GM12878 (cell line): Measurements from ENCODE around the gene SHFL. TPM values are rescaled to one million over a fixed set of nuclear protein-coding genes. Genes with fewer than 3 reads are reported as not detected.

ENCODE experiments used
- FOS ChIP-seq: IDR thresholded peaks from 3 replicates; pipeline ENCODE4 v1.6.1; 2011; ENCODE audit warnings: borderline replicate concordance; ENCODE audit not compliant: insufficient read length; ENCODE audit errors: extremely low read depth
- FOXK2 ChIP-seq: fragments of 450-650 bp; IDR thresholded peaks from 2 replicates; pipeline ENCODE4 v1.6.1; 2017; ENCODE audit warnings: mild to moderate bottlenecking, moderate library complexity
- HCFC1 ChIP-seq: fragments of 150-350 bp; IDR thresholded peaks from 2 replicates; pipeline ENCODE4 v1.6.1; 2014; ENCODE audit warnings: low read length
- MXI1 ChIP-seq: fragments of 150-350 bp; IDR thresholded peaks from 2 replicates; pipeline ENCODE4 v1.6.1; 2011; ENCODE audit warnings: low read depth, mild to moderate bottlenecking, inconsistent platforms, low read length, improper control_type of control experiment
- SIX5 ChIP-seq: IDR thresholded peaks from 2 replicates; pipeline ENCODE4 v1.6.1; 2011; ENCODE audit warnings: mild to moderate bottlenecking, low read depth, low read length, moderate library complexity; ENCODE audit not compliant: severe bottlenecking
- SMAD5 ChIP-seq: IDR thresholded peaks from 2 replicates; pipeline ENCODE4 v1.6.1; 2016; ENCODE audit warnings: antibody characterized with exemption, low read depth
- SMC3 ChIP-seq: IDR thresholded peaks from 2 replicates; pipeline ENCODE4 v1.6.1; 2011; ENCODE audit warnings: low read length, improper control_type of control experiment, borderline replicate concordance
- SREBF1 ChIP-seq: IDR thresholded peaks from 2 replicates; pipeline ENCODE4 v1.6.1; 2012; ENCODE audit warnings: mild to moderate bottlenecking, low read length
- SREBF2 ChIP-seq: IDR thresholded peaks from 2 replicates; pipeline ENCODE4 v1.6.1; 2012; ENCODE audit warnings: mild to moderate bottlenecking, low read length
- TAF1 ChIP-seq: IDR thresholded peaks from 2 replicates; pipeline ENCODE4 v1.6.1; 2011; ENCODE audit warnings: mild to moderate bottlenecking, low read depth, low read length, borderline replicate concordance
- TCF12 ChIP-seq: IDR thresholded peaks from 2 replicates; pipeline ENCODE4 v1.6.1; 2011; ENCODE audit warnings: low read depth, mild to moderate bottlenecking, low read length
- ZNF207 ChIP-seq: fragments of 450-650 bp; IDR thresholded peaks from 2 replicates; pipeline ENCODE4 v1.6.1; 2014; ENCODE audit warnings: antibody characterized with exemption, mild to moderate bottlenecking, borderline replicate concordance
- ZNF24 ChIP-seq: fragments of 450-650 bp; IDR thresholded peaks from 2 replicates; pipeline ENCODE4 v1.6.1; 2017; ENCODE audit warnings: antibody characterized with exemption, mild to moderate bottlenecking
- ZNF384 ChIP-seq: IDR thresholded peaks from 2 replicates; pipeline ENCODE4 v1.6.1; 2012; ENCODE audit warnings: low read depth, mild to moderate bottlenecking, low read length, improper control_type of control experiment, borderline replicate concordance
- ZSCAN29 ChIP-seq: fragments of 450-650 bp; IDR thresholded peaks from 2 replicates; pipeline ENCODE4 v1.6.1; 2017; ENCODE audit warnings: mild to moderate bottlenecking, moderate library complexity
- polyA plus RNA-seq, 11 experiments: library from polyadenylated mRNA; depleted of rRNA in 4 of 11; unstranded in 6 of 11; stranded (reverse) in 5 of 11; fragments of >200 nt; fragmentation: Nextera tagmentation in 4 of 11; fragmentation: Illumina TruSeq in 1 of 11; extraction: Ambion mirVana in 4 of 11; extraction: Trizol in 1 of 11; gene quantifications; 1 replicate in 1 of 11; 2 replicates in 10 of 11; pipeline versions ENCODE4 v1.2.1 to v1.2.3, GENCODE V29; 2011 to 2016; ENCODE audit warnings: inconsistent platforms in 2 of 11, missing spikeins in 2 of 11, low read depth in 1 of 11
- total RNA-seq, 4 experiments: library from RNA; depleted of rRNA in 3 of 4; stranded (reverse); fragments of >200 nt in 3 of 4; fragmentation: Illumina TruSeq in 1 of 4; extraction: Trizol in 1 of 4; gene quantifications; 2 replicates each; pipeline versions ENCODE4 v1.2.1 to v1.2.3, GENCODE V29; 2013 to 2021
- TF ChIP-seq, protein P1 (sequence below): fragments of 450-650 bp; IDR thresholded peaks from 2 replicates; pipeline ENCODE4 v1.6.1; 2017; ENCODE audit warnings: mild to moderate bottlenecking, moderate library complexity
- TF ChIP-seq, protein P2 (sequence below): fragments of 450-650 bp; IDR thresholded peaks from 2 replicates; pipeline ENCODE4 v1.6.1; 2017; ENCODE audit warnings: low read depth, mild to moderate bottlenecking, moderate library complexity
- TF ChIP-seq, protein P3 (sequence below): fragments of 450-650 bp; conservative IDR thresholded peaks from 2 replicates; pipeline ENCODE4 v1.6.1; 2017; ENCODE audit warnings: mild to moderate bottlenecking, moderate library complexity
- TF ChIP-seq, protein P4 (sequence below): fragments of 450-650 bp; IDR thresholded peaks from 2 replicates; pipeline ENCODE4 v1.6.1; 2018; ENCODE audit warnings: mild to moderate bottlenecking, low read depth, moderate library complexity; ENCODE audit not compliant: partially characterized antibody

The SHFL gene
- total and polyA plus RNA-seq, 10 of the 15 experiments (the other 5 are each of a cell fraction or from before 2014, with no cell fraction given) = 8.0 to 83.8 (median 40.7) TPM

DNA sequence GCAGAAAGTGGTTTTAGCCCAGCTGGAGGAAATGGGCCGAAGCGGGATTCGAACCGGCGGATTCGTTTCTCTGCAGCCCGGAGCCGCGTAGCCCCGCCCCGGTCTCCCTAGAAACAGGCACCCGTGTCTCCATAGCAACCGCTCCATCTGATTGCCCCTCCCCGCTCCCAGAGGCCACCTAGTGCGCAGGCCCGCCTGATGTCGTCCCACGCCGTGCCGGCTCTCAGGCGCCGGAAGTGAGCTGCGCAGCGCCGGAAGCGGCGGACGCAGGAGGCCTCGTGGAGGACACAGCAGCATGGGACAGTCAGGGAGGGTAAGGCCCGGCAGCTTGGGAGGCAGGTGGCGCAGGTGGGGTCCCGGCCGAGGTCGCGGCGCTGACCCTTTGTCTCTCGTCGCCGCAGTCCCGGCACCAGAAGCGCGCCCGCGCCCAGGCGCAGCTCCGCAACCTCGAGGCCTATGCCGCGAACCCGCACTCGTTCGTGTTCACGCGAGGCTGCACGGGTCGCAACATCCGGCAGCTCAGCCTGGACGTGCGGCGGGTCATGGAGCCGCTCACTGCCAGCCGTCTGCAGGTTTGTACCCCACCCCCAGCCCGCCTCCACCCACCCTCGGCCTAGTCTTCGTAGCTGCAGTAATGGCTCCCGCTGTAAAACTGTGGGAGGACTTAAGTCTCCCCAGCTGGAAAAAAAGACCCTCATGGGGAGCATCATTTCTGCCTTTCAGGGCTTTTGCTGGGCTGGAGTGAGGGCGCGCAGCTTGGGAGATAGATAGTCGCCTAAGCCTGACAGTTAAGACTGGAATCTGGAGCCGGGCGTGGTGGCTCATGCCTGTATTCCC lies 20.2 kb downstream of the SHFL start, which contains the start of gene PPAN (continued):
- peak; percentile 99 for TF ChIP-seq MXI1
- TF ChIP-seq TAF1 = peak; percentile 85; the same call in 1 of the 2 replicates
- TF ChIP-seq, protein P1, sequence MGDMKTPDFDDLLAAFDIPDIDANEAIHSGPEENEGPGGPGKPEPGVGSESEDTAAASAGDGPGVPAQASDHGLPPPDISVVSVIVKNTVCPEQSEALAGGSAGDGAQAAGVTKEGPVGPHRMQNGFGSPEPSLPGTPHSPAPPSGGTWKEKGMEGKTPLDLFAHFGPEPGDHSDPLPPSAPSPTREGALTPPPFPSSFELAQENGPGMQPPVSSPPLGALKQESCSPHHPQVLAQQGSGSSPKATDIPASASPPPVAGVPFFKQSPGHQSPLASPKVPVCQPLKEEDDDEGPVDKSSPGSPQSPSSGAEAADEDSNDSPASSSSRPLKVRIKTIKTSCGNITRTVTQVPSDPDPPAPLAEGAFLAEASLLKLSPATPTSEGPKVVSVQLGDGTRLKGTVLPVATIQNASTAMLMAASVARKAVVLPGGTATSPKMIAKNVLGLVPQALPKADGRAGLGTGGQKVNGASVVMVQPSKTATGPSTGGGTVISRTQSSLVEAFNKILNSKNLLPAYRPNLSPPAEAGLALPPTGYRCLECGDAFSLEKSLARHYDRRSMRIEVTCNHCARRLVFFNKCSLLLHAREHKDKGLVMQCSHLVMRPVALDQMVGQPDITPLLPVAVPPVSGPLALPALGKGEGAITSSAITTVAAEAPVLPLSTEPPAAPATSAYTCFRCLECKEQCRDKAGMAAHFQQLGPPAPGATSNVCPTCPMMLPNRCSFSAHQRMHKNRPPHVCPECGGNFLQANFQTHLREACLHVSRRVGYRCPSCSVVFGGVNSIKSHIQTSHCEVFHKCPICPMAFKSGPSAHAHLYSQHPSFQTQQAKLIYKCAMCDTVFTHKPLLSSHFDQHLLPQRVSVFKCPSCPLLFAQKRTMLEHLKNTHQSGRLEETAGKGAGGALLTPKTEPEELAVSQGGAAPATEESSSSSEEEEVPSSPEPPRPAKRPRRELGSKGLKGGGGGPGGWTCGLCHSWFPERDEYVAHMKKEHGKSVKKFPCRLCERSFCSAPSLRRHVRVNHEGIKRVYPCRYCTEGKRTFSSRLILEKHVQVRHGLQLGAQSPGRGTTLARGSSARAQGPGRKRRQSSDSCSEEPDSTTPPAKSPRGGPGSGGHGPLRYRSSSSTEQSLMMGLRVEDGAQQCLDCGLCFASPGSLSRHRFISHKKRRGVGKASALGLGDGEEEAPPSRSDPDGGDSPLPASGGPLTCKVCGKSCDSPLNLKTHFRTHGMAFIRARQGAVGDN = peak; percentile 97
- no peak; the same call in 1 of the 2 replicates for TF ChIP-seq FOXK2
- TF ChIP-seq, protein P2, sequence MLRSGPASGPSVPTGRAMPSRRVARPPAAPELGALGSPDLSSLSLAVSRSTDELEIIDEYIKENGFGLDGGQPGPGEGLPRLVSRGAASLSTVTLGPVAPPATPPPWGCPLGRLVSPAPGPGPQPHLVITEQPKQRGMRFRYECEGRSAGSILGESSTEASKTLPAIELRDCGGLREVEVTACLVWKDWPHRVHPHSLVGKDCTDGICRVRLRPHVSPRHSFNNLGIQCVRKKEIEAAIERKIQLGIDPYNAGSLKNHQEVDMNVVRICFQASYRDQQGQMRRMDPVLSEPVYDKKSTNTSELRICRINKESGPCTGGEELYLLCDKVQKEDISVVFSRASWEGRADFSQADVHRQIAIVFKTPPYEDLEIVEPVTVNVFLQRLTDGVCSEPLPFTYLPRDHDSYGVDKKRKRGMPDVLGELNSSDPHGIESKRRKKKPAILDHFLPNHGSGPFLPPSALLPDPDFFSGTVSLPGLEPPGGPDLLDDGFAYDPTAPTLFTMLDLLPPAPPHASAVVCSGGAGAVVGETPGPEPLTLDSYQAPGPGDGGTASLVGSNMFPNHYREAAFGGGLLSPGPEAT = peak; percentile 7; the same call in 1 of the 2 replicates
- 0 out of 2 replicates have a peak, but pooled peaks have one; percentile 15 for TF ChIP-seq SMC3
- TF ChIP-seq, protein P3, sequence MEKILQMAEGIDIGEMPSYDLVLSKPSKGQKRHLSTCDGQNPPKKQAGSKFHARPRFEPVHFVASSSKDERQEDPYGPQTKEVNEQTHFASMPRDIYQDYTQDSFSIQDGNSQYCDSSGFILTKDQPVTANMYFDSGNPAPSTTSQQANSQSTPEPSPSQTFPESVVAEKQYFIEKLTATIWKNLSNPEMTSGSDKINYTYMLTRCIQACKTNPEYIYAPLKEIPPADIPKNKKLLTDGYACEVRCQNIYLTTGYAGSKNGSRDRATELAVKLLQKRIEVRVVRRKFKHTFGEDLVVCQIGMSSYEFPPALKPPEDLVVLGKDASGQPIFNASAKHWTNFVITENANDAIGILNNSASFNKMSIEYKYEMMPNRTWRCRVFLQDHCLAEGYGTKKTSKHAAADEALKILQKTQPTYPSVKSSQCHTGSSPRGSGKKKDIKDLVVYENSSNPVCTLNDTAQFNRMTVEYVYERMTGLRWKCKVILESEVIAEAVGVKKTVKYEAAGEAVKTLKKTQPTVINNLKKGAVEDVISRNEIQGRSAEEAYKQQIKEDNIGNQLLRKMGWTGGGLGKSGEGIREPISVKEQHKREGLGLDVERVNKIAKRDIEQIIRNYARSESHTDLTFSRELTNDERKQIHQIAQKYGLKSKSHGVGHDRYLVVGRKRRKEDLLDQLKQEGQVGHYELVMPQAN = peak; percentile 97
- TF ChIP-seq SIX5 = peak; percentile 46
- TF ChIP-seq, protein P4, sequence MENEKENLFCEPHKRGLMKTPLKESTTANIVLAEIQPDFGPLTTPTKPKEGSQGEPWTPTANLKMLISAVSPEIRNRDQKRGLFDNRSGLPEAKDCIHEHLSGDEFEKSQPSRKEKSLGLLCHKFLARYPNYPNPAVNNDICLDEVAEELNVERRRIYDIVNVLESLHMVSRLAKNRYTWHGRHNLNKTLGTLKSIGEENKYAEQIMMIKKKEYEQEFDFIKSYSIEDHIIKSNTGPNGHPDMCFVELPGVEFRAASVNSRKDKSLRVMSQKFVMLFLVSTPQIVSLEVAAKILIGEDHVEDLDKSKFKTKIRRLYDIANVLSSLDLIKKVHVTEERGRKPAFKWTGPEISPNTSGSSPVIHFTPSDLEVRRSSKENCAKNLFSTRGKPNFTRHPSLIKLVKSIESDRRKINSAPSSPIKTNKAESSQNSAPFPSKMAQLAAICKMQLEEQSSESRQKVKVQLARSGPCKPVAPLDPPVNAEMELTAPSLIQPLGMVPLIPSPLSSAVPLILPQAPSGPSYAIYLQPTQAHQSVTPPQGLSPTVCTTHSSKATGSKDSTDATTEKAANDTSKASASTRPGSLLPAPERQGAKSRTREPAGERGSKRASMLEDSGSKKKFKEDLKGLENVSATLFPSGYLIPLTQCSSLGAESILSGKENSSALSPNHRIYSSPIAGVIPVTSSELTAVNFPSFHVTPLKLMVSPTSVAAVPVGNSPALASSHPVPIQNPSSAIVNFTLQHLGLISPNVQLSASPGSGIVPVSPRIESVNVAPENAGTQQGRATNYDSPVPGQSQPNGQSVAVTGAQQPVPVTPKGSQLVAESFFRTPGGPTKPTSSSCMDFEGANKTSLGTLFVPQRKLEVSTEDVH = no peak
- TF ChIP-seq ZNF384 = no peak
- TF ChIP-seq SREBF1 = 0 out of 2 replicates have a peak, but pooled peaks have one; percentile 24
- no peak for TF ChIP-seq TCF12
- peak; percentile 67 for TF ChIP-seq HCFC1
- no peak for TF ChIP-seq ZSCAN29
- TF ChIP-seq SREBF2 = peak; percentile 66
- TF ChIP-seq FOS = no peak
- peak; percentile 84 for TF ChIP-seq SMAD5
- no peak for TF ChIP-seq ZNF207
- TF ChIP-seq ZNF24 = no peak
